B cell (primary cell): ENCODE results near the gene FGF4. TPM values are rescaled to one million over a fixed set of nuclear protein-coding genes. Genes with fewer than 3 reads are reported as not detected.
"Not testable (repeated sequence)": the region's sequence is repeated elsewhere in the genome, so short reads cannot be mapped to it uniquely, and the experiment has no call there.

Experiments
- ATAC-seq: fragments of 200-7000 bp; cut with Tn5 transposase; one replicate; pipeline ENCODE4 v1.10.0; 2021; ENCODE audit warnings: low read depth, mild to moderate bottlenecking, moderate number of reproducible peaks, moderate library complexity
- CTCF ChIA-PET: fragments of 350-600 bp; sonication (Branson Sonifier 250); formaldehyde crosslinking; loops from one replicate; lab custom pipeline; 2021; ENCODE audit warnings: antibody characterized with exemption, inconsistent platforms; lab: Charles Lee
- POLR2A ChIA-PET: fragments of 350-600 bp; sonication (Branson Sonifier 250); formaldehyde crosslinking; loops from one replicate; lab custom pipeline; 2021; ENCODE audit warnings: antibody characterized with exemption; lab: Charles Lee
- DNase-seq: peaks from one replicate; pipeline ENCODE4 v3.0.0; 2013
- H2AFZ ChIP-seq: 2 replicates; pipeline ENCODE4 v1.6.1; 2012; ENCODE audit warnings: mild to moderate bottlenecking, low read depth, low read length; ENCODE audit not compliant: insufficient read depth, poor library complexity, severe bottlenecking
- H3K27ac ChIP-seq, 2 donors: 1 replicate in 1 of 2; 2 replicates in 1 of 2; pipeline ENCODE4 v1.5.1; 2012 to 2013; ENCODE audit warnings: low read length in 2 of 2, mild to moderate bottlenecking in 2 of 2, moderate library complexity in 1 of 2
- H3K27me3 ChIP-seq, 4 experiments: fragments of 200-600 bp in 1 of 4; sonication (generic) in 1 of 4; replicated peaks in 1 of 4; 1 replicate in 2 of 4; 2 replicates in 2 of 4; pipeline versions ENCODE4 v1.6.1 to v1.7.0; 2013 to 2016; ENCODE audit warnings: low read length in 3 of 4, mild to moderate bottlenecking in 2 of 4, mixed read lengths in 1 of 4, moderate library complexity in 1 of 4; ENCODE audit not compliant: insufficient read depth in 4 of 4, control insufficient read depth in 3 of 4; ENCODE audit errors: control extremely low read depth in 1 of 4
- H3K36me3 ChIP-seq, 2 experiments: replicated peaks in 1 of 2; 1 replicate in 1 of 2; 2 replicates in 1 of 2; pipeline versions ENCODE4 v1.6.1 to v1.7.1; 2013; ENCODE audit warnings: low read length in 1 of 2; ENCODE audit not compliant: insufficient read depth in 2 of 2, control insufficient read depth in 1 of 2; ENCODE audit errors: control extremely low read depth in 1 of 2, extremely low read depth in 1 of 2
- H3K4me1 ChIP-seq, 2 donors: fragments of 200-600 bp in 1 of 2; sonication (generic) in 1 of 2; 1 replicate in 1 of 2; 2 replicates in 1 of 2; pipeline versions ENCODE4 v1.5.1 to v1.6.1; 2013 to 2017; ENCODE audit warnings: low read length in 2 of 2; ENCODE audit not compliant: control insufficient read depth in 2 of 2, insufficient read depth in 2 of 2
- H3K4me2 ChIP-seq: replicated peaks from 2 replicates; pipeline ENCODE3; 2012; ENCODE audit warnings: mild to moderate bottlenecking, low read depth, low read length; ENCODE audit not compliant: poor library complexity, severe bottlenecking
- H3K4me3 ChIP-seq, 5 experiments: fragments of 200-600 bp in 1 of 5; sonication (generic) in 1 of 5; 1 replicate in 3 of 5; 2 replicates in 2 of 5; pipeline versions ENCODE4 v1.5.1 to v1.7.0; 2011 to 2016; ENCODE audit warnings: low read length in 4 of 5, mild to moderate bottlenecking in 4 of 5, low read depth in 2 of 5, control low read depth in 1 of 5, moderate library complexity in 1 of 5; ENCODE audit not compliant: insufficient read depth in 1 of 5; ENCODE audit errors: control extremely low read depth in 1 of 5, extremely low read depth in 1 of 5
- H3K79me2 ChIP-seq: fragments of 200-600 bp; sonication (generic); one replicate; pipeline ENCODE4 v1.6.0; 2016; ENCODE audit warnings: low read length; ENCODE audit not compliant: control insufficient read depth, insufficient read depth
- H3K9ac ChIP-seq: fragments of 200-600 bp; sonication (generic); 2 replicates; pipeline ENCODE4 v1.6.1; 2017; ENCODE audit warnings: mild to moderate bottlenecking, low read length, moderate library complexity
- H3K9me3 ChIP-seq, 3 donors: one replicate each; pipeline versions ENCODE4 v1.6.1 to v1.7.1; 2013; ENCODE audit warnings: low read length in 2 of 3; ENCODE audit not compliant: control insufficient read depth in 2 of 3, insufficient read depth in 1 of 3; ENCODE audit errors: control extremely low read depth in 1 of 3
- H4K20me1 ChIP-seq: 2 replicates; pipeline ENCODE4 v1.6.0; 2012; ENCODE audit warnings: mild to moderate bottlenecking, low read length; ENCODE audit not compliant: insufficient read depth, control insufficient read depth, poor library complexity, severe bottlenecking
- H3K27ac Mint-ChIP-seq: one replicate; pipeline ENCODE4 v1.8.0; 2021; ENCODE audit warnings: mixed read lengths
- H3K27me3 Mint-ChIP-seq: one replicate; pipeline ENCODE4 v1.8.0; 2021; ENCODE audit warnings: mixed read lengths
- H3K4me1 Mint-ChIP-seq: one replicate; pipeline ENCODE4 v1.8.0; 2021; ENCODE audit warnings: mixed read lengths
- H3K4me3 Mint-ChIP-seq: one replicate; pipeline ENCODE4 v1.8.0; 2021; ENCODE audit warnings: mixed read lengths
- H3K9me3 Mint-ChIP-seq: one replicate; pipeline ENCODE4 v1.8.0; 2022; ENCODE audit warnings: mixed read lengths; ENCODE audit not compliant: insufficient read depth
- CTCF ChIP-seq: fragments of 200-600 bp; IDR thresholded peaks from one replicate; pipeline ENCODE4 v1.8.0; 2022; ENCODE audit warnings: antibody characterized with exemption, mild to moderate bottlenecking
- EZH2 ChIP-seq: IDR thresholded peaks from 2 replicates; pipeline ENCODE4 v1.6.1; 2012; ENCODE audit warnings: borderline replicate concordance, low read depth, mild to moderate bottlenecking, moderate library complexity, low read length; ENCODE audit not compliant: insufficient read depth, poor library complexity, severe bottlenecking
- WGBS: methylation state at CpG from one replicate; pipeline ENCODE4 v1.1.5; 2013; ENCODE audit warnings: missing lambda C conversion rate; ENCODE audit not compliant: insufficient coverage; 5-methylcytosine and 5-hydroxymethylcytosine counted together
- intact Hi-C: fragments of 100-400 bp; cut with micrococcal nuclease; formaldehyde crosslinking; loops from one replicate; pipeline ENCODE4 v1.10.0; 2022
- polyA plus RNA-seq: library from polyadenylated mRNA; depleted of rRNA; stranded (reverse); fragments of >200 nt; gene quantifications from 2 replicates; pipeline ENCODE4 v1.2.3, GENCODE V29; 2012
- total RNA-seq, 2 donors: library from RNA; stranded (reverse); fragments of 120-200 nt in 1 of 2; gene quantifications; 1 replicate in 1 of 2; 2 replicates in 1 of 2; pipeline versions ENCODE4 v1.2.3 to v1.2.4, GENCODE V29; 2013 to 2022

The FGF4 gene
- total and polyA plus RNA-seq, 2 donors (not counting 1 experiment from before 2014, with no cell fraction given), result not detected

- Mint-ChIP-seq H3K27ac (no peak overlapping the region), H3K9me3 (no peaks in the 10 kb centered on the region), H3K4me1 (no peaks in the 10 kb centered on the region), H3K27me3 (peaks cover 37% of the 10 kb centered on the region), H3K4me3 (no peak overlapping the region)
- Histone ChIP-seq H3K4me1 (peaks cover 0 to 2% of the 10 kb centered on the region in 2 donors), H3K79me2 (no peaks in the 10 kb centered on the region), H3K4me3 (no peak overlapping the region), H3K36me3 (no peaks in the 10 kb centered on the region), H3K4me2 (no peak overlapping the region), H4K20me1 (no peaks in the 10 kb centered on the region), H3K9ac (no peak overlapping the region), H3K9me3 (peaks cover 0 to 3% (median 0%) of the 10 kb centered on the region in 3 donors), H2AFZ (no peak overlapping the region), H3K27ac (no peak overlapping the region), H3K27me3 (peaks cover 0 to 20% (median 2%) of the 10 kb centered on the region in 4 experiments)
- intact Hi-C loops, result no loop called here
- ChIA-PET CTCF (interaction anchor here (0.5 kb wide), 1 partner anchor 428 kb away, joined by 3 read pairs; no protein-coding TSS in a partner anchor), POLR2A (no interaction called here)
- TF ChIP-seq EZH2, result no peak
- no peak for TF ChIP-seq CTCF
- 24% methylated on average over 4 of the region's 5 CpGs for WGBS
- DNase-seq (no peak), ATAC-seq (no peak)
Observed at GRCh38 chr11:69770540-69770939, 4.6 kb downstream of the FGF4 start.

GRCh38 chr11:69765498-69765995, 9.6 kb downstream of the FGF4 start:
- no peaks in the 10 kb centered on the region for H3K4me1 Mint-ChIP-seq
- Histone ChIP-seq H2AFZ (no peak overlapping the region), H3K36me3 (no peaks in the 10 kb centered on the region), H3K9ac (no peak overlapping the region), H3K79me2 (no peaks in the 10 kb centered on the region), H3K4me2 (no peak overlapping the region), H3K27me3 (peaks cover 0 to 6% (median under 1%) of the 10 kb centered on the region in 4 experiments), H4K20me1 (no peaks in the 10 kb centered on the region), H3K9me3 (peaks cover 0 to 16% (median 0%) of the 10 kb centered on the region in 3 donors), H3K27ac (no peak overlapping the region), H3K4me1 (no peaks in the 10 kb centered on the region), H3K4me3 (no peak overlapping the region)
- no peaks in the 10 kb centered on the region for H3K9me3 Mint-ChIP-seq
- TF ChIP-seq CTCF (no peak), EZH2 (no peak)
- no peak for ATAC-seq
- DNase-seq, result no peak
- no peak overlapping the region for H3K4me3 Mint-ChIP-seq
- WGBS, result 91% methylated on average over 7 of the region's 10 CpGs
- ChIA-PET CTCF (no interaction called here), POLR2A (no interaction called here)
- peaks cover 19% of the 10 kb centered on the region for H3K27me3 Mint-ChIP-seq
- intact Hi-C loops, result no loop called here
- H3K27ac Mint-ChIP-seq, result no peak overlapping the region

- 100% methylated on average over 6 of the region's 7 CpGs for WGBS
- CTCF ChIA-PET, result not testable (repeated sequence)
Observed at GRCh38 chr11:69764918-69765317, 10.2 kb downstream of the FGF4 start.

More at GRCh38 chr11:69764918-69765317, 10.2 kb downstream of the FGF4 start:
- H2AFZ ChIP-seq, H3K4me1 ChIP-seq, DNase-seq, H3K36me3 ChIP-seq, H3K27me3 ChIP-seq, H3K9ac ChIP-seq, H3K27ac ChIP-seq, H3K4me3 ChIP-seq, intact Hi-C loops, H3K79me2 ChIP-seq, H3K27ac Mint-ChIP-seq, ATAC-seq, POLR2A ChIA-PET, H4K20me1 ChIP-seq, H3K4me1 Mint-ChIP-seq, H3K9me3 Mint-ChIP-seq, H3K4me3 Mint-ChIP-seq, H3K4me2 ChIP-seq: not testable (repeated sequence)
- H3K27me3 Mint-ChIP-seq, result peaks cover 19% of the 10 kb centered on the region
- H3K9me3 ChIP-seq, result peaks cover 0 to 16% (median 0%) of the 10 kb centered on the region in 3 donors
